Measurements from ENCODE around the gene MACROD2.

Gene MACROD2

GRCh38 chr20:15924556-15924955 lies 1929.2 kb downstream of the MACROD2 start:
- Mint-ChIP-seq H3K36me3 (ENCODE audit: low read depth) (no peaks in the 10 kb centered on the region), H3K4me3 (no peak overlapping the region), H3K9me3 (peaks cover 28% of the 10 kb centered on the region), H3K27ac (no peak overlapping the region), H3K27me3 (peaks cover 5% of the 10 kb centered on the region), H3K4me1 (ENCODE audit: low read depth) (peaks cover 4% of the 10 kb centered on the region)

GRCh38 chr20:15925376-15925775 lies 1930.1 kb downstream of the MACROD2 start:
- Mint-ChIP-seq H3K27me3 (peaks cover 5% of the 10 kb centered on the region), H3K4me3 (no peak overlapping the region), H3K27ac (no peak overlapping the region), H3K36me3 (ENCODE audit: low read depth) (no peaks in the 10 kb centered on the region), H3K4me1 (ENCODE audit: low read depth) (no peaks in the 10 kb centered on the region), H3K9me3 (peaks cover 28% of the 10 kb centered on the region)

- no peak overlapping the region for H3K27ac Mint-ChIP-seq
- no peaks in the 10 kb centered on the region for H3K4me1 Mint-ChIP-seq (ENCODE audit: low read depth)
- no peaks in the 10 kb centered on the region for H3K36me3 Mint-ChIP-seq (ENCODE audit: low read depth)
- H3K9me3 Mint-ChIP-seq: peaks cover 22% of the 10 kb centered on the region
- H3K27me3 Mint-ChIP-seq: peaks cover 5% of the 10 kb centered on the region
- no peak overlapping the region for H3K4me3 Mint-ChIP-seq
Observed at GRCh38 chr20:15927893-15928650, 1932.8 kb downstream of the MACROD2 start.

GRCh38 chr20:15928946-15929345 lies 1933.6 kb downstream of the MACROD2 start:
- Mint-ChIP-seq H3K36me3 (ENCODE audit: low read depth) (no peaks in the 10 kb centered on the region), H3K4me3 (no peak overlapping the region), H3K27ac (no peak overlapping the region), H3K4me1 (ENCODE audit: low read depth) (no peaks in the 10 kb centered on the region), H3K9me3 (peaks cover 20% of the 10 kb centered on the region), H3K27me3 (peaks cover 5% of the 10 kb centered on the region)

GRCh38 chr20:15930311-15931305 lies 1935.3 kb downstream of the MACROD2 start:
- Mint-ChIP-seq H3K4me1 (ENCODE audit: low read depth) (no peaks in the 10 kb centered on the region), H3K9me3 (peaks cover 18% of the 10 kb centered on the region), H3K4me3 (no peak overlapping the region), H3K36me3 (ENCODE audit: low read depth) (no peaks in the 10 kb centered on the region), H3K27me3 (peaks cover 5% of the 10 kb centered on the region), H3K27ac (no peak overlapping the region)

- Mint-ChIP-seq H3K4me3 (no peak overlapping the region), H3K36me3 (ENCODE audit: low read depth) (no peaks in the 10 kb centered on the region), H3K9me3 (peaks cover 5% of the 10 kb centered on the region), H3K4me1 (ENCODE audit: low read depth) (no peaks in the 10 kb centered on the region), H3K27ac (no peak overlapping the region), H3K27me3 (no peaks in the 10 kb centered on the region)
Observed at GRCh38 chr20:15931897-15932296, 1936.6 kb downstream of the MACROD2 start.

- Mint-ChIP-seq H3K4me3 (peak overlapping the region; percentile 41), H3K27me3 (no peaks in the 10 kb centered on the region), H3K4me1 (ENCODE audit: low read depth) (no peaks in the 10 kb centered on the region), H3K36me3 (ENCODE audit: low read depth) (no peaks in the 10 kb centered on the region), H3K27ac (no peak overlapping the region), H3K9me3 (peaks cover 6% of the 10 kb centered on the region)
Observed at GRCh38 chr20:15937179-15937578, 1941.9 kb downstream of the MACROD2 start.

GRCh38 chr20:15938847-15939246 lies 1943.5 kb downstream of the MACROD2 start:
- H3K4me3 Mint-ChIP-seq: no peak overlapping the region
- H3K9me3 Mint-ChIP-seq: peaks cover 6% of the 10 kb centered on the region
- no peaks in the 10 kb centered on the region for H3K27me3 Mint-ChIP-seq
- H3K36me3 Mint-ChIP-seq (ENCODE audit: low read depth): no peaks in the 10 kb centered on the region
- H3K4me1 Mint-ChIP-seq (ENCODE audit: low read depth): no peaks in the 10 kb centered on the region
- no peak overlapping the region for H3K27ac Mint-ChIP-seq

- Mint-ChIP-seq H3K4me3 (no peak overlapping the region), H3K27me3 (no peaks in the 10 kb centered on the region), H3K4me1 (ENCODE audit: low read depth) (no peaks in the 10 kb centered on the region), H3K27ac (no peak overlapping the region), H3K36me3 (ENCODE audit: low read depth) (no peaks in the 10 kb centered on the region), H3K9me3 (peaks cover 6% of the 10 kb centered on the region)
Observed at GRCh38 chr20:15940127-15940526, 1944.8 kb downstream of the MACROD2 start.

- no peaks in the 10 kb centered on the region for H3K4me1 Mint-ChIP-seq (ENCODE audit: low read depth)
- H3K4me3 Mint-ChIP-seq: no peak overlapping the region
- H3K36me3 Mint-ChIP-seq (ENCODE audit: low read depth): no peaks in the 10 kb centered on the region
- no peak overlapping the region for H3K27ac Mint-ChIP-seq
- peaks cover 6% of the 10 kb centered on the region for H3K9me3 Mint-ChIP-seq
- H3K27me3 Mint-ChIP-seq: no peaks in the 10 kb centered on the region
Observed at GRCh38 chr20:15942130-15942529, 1946.8 kb downstream of the MACROD2 start.

GRCh38 chr20:15945289-15945688 lies 1950.0 kb downstream of the MACROD2 start:
- Mint-ChIP-seq H3K4me3 (no peak overlapping the region), H3K27me3 (no peaks in the 10 kb centered on the region), H3K27ac (no peak overlapping the region), H3K9me3 (no peaks in the 10 kb centered on the region), H3K36me3 (ENCODE audit: low read depth) (no peaks in the 10 kb centered on the region), H3K4me1 (ENCODE audit: low read depth) (no peaks in the 10 kb centered on the region)

- peaks cover 6% of the 10 kb centered on the region for H3K9me3 Mint-ChIP-seq
- H3K27ac Mint-ChIP-seq: no peak overlapping the region
- no peaks in the 10 kb centered on the region for H3K27me3 Mint-ChIP-seq
- no peaks in the 10 kb centered on the region for H3K4me1 Mint-ChIP-seq (ENCODE audit: low read depth)
- H3K4me3 Mint-ChIP-seq: no peak overlapping the region
- no peaks in the 10 kb centered on the region for H3K36me3 Mint-ChIP-seq (ENCODE audit: low read depth)
Observed at GRCh38 chr20:15949391-15949790, 1954.1 kb downstream of the MACROD2 start.

- no peaks in the 10 kb centered on the region for H3K27me3 Mint-ChIP-seq
- H3K4me3 Mint-ChIP-seq: no peak overlapping the region
- H3K36me3 Mint-ChIP-seq (ENCODE audit: low read depth): no peaks in the 10 kb centered on the region
- H3K4me1 Mint-ChIP-seq (ENCODE audit: low read depth): no peaks in the 10 kb centered on the region
- H3K9me3 Mint-ChIP-seq: peaks cover 6% of the 10 kb centered on the region
- no peak overlapping the region for H3K27ac Mint-ChIP-seq
Observed at GRCh38 chr20:15951658-15952057, 1956.3 kb downstream of the MACROD2 start.

- H3K27ac Mint-ChIP-seq: no peak overlapping the region
Observed at GRCh38 chr20:15958142-15958541, 1962.8 kb downstream of the MACROD2 start.

GRCh38 chr20:15965165-15965564 lies 1969.8 kb downstream of the MACROD2 start:
- peaks cover 11% of the 10 kb centered on the region for H3K9me3 Mint-ChIP-seq
- H3K27me3 Mint-ChIP-seq: no peaks in the 10 kb centered on the region
- no peaks in the 10 kb centered on the region for H3K4me1 Mint-ChIP-seq (ENCODE audit: low read depth)
- H3K36me3 Mint-ChIP-seq (ENCODE audit: low read depth): peaks cover 4% of the 10 kb centered on the region
- H3K27ac Mint-ChIP-seq: no peak overlapping the region
- H3K4me3 Mint-ChIP-seq: no peak overlapping the region

More at GRCh38 chr20:15958142-15958541, 1962.8 kb downstream of the MACROD2 start:
- no peaks in the 10 kb centered on the region for H3K36me3 Mint-ChIP-seq (ENCODE audit: low read depth)
- no peaks in the 10 kb centered on the region for H3K27me3 Mint-ChIP-seq
- H3K4me1 Mint-ChIP-seq (ENCODE audit: low read depth): no peaks in the 10 kb centered on the region
- H3K9me3 Mint-ChIP-seq: no peaks in the 10 kb centered on the region
- no peak overlapping the region for H3K4me3 Mint-ChIP-seq
